ENCODE results near the gene ZNF827.

GRCh38 chr4:145763399-145763798 is 175.2 kb downstream of the ZNF827 start:
- no peak for TF ChIP-seq SNAI2 (CRISPR knock-in tag; IDR thresholded peaks at IDR 0.05)
- no peak for TF ChIP-seq PPARA (CRISPR knock-in tag; IDR thresholded peaks at IDR 0.05; ENCODE audit: borderline replicate concordance)
- TF ChIP-seq RARB (CRISPR knock-in tag; IDR thresholded peaks at IDR 0.05) = no peak
- TF ChIP-seq CREB5 (CRISPR knock-in tag; IDR thresholded peaks at IDR 0.05; ENCODE audit: low read depth) = no peak
- TF ChIP-seq ZNF565 (CRISPR knock-in tag; conservative IDR thresholded peaks at IDR 0.05; ENCODE audit: low read depth) = no peak
